HG03175 (cell line): ENCODE data around the gene COPS3.

ENCODE experiments used
- ATAC-seq: cut with Tn5 transposase; IDR thresholded peaks from one replicate; pipeline ENCODE4 v1.9.1; 2021; ENCODE audit warnings: mild to moderate bottlenecking, moderate library complexity; ENCODE audit not compliant: unreplicated experiment

COPS3 gene

GRCh38 chr17:17280613-17281549 is at the start of gene COPS3:
COPS3 (minus strand) TSS chr17:17281246; CDS start chr17:17281186, 60 bp downstream.
- peak; percentile 89 for ATAC-seq

DNA sequence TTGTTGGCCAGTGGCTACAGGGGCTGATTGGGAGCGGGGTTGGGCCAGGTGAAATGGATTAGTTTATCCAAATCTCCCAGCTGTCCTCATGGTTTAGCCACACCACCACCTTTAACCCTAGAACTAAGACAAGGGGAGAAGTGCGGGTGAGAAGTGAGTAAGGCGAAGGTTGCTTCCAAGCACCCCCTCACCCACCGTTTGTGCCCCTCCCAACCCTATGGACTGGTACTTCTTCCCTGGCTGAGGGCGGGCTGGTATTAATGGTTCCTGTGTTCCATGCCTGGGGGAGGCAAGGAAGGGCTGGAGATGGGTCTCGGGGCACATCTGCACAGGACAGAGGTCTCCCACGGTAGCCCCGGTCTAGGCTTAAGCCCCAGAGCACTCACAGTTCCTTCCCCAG is 47.2 kb upstream of the COPS3 start:
- no peak for ATAC-seq

GRCh38 chr17:17326275-17326875 is 45.3 kb upstream of the COPS3 start:
- no peak for ATAC-seq

DNA sequence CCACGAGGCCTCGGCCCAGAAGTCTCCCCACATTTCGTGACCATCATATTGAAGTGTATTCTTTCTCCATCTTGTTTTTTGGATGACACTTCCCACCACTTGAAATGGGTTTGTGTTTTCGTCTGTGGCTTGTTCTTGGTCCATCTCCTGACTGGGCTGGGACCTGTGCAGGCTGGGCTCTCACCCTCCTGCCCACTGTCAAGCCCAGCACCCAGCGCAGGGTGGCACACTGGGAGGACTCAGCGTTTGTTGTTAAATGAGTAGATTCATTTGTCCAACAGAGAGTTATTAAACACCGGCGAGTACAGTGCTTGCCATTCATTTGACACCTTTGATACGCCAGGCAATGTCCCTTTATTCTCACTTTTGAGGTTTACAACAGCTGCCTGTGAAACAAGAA is 44.8 kb upstream of the COPS3 start:
- no peak for ATAC-seq

DNA sequence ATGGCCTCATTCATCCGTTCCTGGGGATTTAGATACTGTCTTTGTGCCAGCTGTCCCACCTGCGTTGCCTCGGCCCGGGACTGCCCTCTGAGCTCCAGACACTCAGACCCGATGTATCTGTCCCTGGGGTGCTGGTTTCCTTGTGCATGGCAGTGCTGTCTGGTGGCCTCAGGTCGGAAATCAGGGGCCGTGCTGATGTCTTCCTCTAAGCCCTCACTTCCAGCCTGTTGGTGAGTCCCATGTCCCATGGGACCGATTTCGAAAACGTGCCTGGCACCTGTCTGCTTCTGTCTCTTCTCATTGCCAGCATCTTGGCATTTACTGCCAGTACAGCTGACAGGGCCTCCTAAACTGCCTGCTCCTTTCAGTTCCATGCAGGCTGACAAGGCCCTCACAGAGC is 44.2 kb upstream of the COPS3 start:
- no peak for ATAC-seq

DNA sequence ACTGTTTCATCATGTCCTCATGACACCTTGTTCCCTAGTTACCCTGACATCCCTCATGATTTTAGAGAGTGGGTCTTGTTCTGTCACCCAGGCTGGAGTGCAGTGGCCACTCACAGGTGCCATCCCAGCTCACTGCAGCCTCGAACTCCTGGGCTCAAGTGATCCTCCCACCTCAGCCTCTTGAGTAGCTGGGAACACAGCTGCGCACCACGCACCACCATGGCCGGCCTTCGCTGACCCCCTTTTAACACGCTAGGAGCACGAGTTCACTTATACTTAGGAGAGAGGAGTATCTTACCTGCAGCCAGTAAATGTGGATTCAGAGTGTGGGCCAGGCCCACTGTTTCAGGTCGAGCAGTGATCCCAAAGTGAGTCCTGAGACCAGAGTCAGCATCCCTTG is 43.6 kb upstream of the COPS3 start:
- no peak for ATAC-seq

GRCh38 chr17:17322516-17323510 is 41.8 kb upstream of the COPS3 start:
- no peak for ATAC-seq

DNA sequence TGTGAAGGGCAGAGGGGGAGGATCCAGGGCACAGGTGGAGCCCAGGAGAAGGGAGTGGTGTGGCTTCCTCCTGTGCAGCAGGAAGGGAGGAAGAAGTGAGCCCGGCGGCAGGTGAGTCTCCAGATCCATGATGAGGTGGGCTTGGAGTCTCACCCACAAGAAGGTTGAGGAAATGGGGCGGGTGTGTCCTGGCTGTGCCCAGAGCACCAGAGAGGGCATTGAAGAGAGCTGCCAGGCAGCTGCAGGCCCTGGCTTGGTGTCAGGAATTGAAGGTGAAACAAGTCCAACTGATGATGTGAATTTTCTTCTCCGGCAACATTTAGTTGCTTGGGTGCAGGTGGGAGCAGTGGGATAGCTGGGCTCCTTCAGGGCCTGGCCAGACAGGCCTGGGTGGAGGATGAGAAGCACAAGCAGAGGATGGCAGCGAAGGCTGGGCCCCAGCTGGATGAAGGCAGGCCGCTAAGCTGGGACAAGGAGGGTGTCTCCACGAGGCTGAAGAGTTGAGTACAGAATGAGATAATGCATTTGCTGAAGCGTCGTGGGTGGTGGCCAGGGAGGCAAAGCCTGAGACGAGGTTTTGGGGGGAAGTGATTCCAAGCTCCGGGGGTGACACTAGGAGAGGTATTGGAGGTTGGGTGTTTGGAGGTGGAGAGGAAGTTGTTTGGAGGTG is 40.4 kb upstream of the COPS3 start:
- ATAC-seq: no peak

DNA sequence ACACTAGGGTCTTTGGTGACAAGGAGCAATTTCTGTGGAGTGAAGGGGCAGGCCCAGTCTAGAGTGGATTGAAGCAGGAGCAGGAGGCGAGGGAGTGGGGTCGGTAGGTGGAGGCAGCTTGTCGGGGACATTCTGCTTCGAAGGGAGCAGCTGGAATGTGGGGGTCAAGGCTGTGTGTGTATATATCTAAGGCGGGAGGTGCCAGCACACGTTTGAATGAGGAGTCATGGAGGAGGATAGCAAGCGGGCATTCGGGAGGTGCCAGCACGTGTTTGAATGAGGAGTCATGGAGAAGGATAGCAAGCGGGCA is 39.8 kb upstream of the COPS3 start:
- no peak for ATAC-seq

- ATAC-seq: no peak
These were observed 39.3 kb upstream of the COPS3 start for GRCh38 chr17:17320188-17320910.

GRCh38 chr17:17315142-17315821 is 34.2 kb upstream of the COPS3 start:
- no peak for ATAC-seq

DNA sequence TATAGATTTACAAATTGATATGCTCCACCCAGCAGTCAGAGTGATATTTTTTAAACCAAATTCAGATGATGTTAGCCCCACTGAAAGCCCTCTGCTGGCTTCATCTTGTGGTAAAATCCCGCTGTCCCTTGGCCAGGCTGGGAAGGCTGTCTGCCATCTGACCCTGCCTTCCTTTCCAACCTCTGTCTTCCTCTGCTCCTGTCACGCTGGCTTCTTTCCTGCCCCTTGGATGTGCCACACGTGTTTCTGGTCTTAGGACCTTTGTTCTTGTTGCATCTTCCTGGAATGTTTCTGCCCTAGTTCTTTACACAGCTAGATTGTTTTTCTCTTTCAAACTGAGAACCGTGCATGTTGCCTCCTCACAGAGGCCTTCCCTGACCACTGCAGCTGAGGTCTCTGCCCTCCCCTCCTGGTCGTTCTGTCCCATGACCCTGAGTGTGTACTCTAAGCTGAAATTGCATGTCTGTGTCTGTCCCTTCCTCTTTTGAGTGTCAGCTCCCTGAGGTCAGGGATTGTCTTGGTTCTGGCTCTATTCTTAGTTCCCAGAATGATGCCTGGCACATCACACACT is 33.5 kb upstream of the COPS3 start:
- ATAC-seq: no peak

DNA sequence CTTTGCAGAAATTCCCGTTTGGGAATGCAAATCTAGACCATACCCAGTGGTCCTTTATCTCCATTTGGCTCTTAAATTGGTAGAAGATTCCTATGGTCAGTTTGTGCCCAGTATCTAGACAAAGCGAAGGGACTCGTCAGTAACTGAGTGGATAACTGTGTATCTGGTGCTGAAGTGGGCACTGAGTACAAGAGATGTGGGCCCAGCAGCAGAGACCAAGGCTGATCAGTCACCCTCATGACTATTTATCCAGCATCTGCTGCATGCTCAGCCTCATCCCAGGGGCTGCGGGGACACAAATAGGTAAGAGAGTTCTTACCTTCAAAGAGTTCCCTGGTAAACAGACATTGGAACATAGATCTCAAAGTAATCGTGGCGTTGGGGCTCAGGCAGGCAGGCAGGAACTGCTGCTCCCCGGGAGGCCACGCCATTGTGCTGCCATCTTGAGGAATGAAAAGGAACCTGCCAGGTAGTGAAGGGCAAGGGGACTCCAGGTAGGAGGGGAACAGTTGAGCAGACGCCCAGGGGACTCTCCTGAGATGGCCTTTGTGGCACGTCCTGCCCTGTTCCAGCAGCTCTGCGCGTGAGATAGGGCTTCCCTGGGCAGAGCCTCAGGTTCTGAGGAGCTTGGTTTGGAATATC is 32.4 kb upstream of the COPS3 start:
- ATAC-seq: no peak

- no peak for ATAC-seq
These were observed 28.3 kb upstream of the COPS3 start for GRCh38 chr17:17309356-17309755.

DNA sequence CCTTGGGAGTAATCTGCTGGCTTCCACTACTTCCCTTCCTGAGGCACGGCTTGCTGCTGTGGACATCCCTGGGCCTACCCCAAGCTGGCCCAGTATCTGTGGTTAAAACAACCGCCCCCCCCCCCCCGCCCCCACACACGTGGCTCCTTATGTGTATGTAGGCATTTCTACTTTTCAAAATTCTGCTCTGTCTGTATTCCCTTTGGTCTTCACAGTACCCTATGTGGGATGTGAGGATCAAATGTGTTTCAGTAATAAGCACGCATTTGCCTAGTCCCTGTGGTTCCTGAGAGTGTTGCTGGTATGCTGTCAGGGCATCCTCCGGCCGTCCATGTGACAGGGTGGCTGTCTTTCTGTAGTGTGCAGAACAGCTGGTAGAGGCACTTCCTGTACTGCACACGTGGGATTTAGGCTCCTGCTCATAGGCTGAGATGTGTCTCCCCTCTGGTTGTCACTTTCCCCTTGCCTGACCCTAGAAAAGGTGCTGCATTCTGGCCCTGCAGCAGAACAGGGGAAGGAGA is 24.3 kb upstream of the COPS3 start:
- ATAC-seq: peak; percentile 77

- no peak for ATAC-seq
These were observed 23.5 kb upstream of the COPS3 start for GRCh38 chr17:17304521-17304985.

GRCh38 chr17:17303847-17304490 is 22.9 kb upstream of the COPS3 start:
- ATAC-seq: no peak
